Activated naive CD8-positive, alpha-beta T cell treated with anti-CD3 and anti-CD28 coated beads, Interleukin-2, amount 50 U/mL, for 16 hours (primary cell): ENCODE results near the gene GALE.
"Not testable (repeated sequence)": the region's sequence is repeated elsewhere in the genome, so short reads cannot be mapped to it uniquely, and the experiment has no call there.

Experiments used
- DNase-seq: peaks from one replicate; pipeline ENCODE4 v3.0.0-alpha.2; 2020; ENCODE audit warnings: low read depth, low spot score

The GALE gene

GRCh38 chr1:23793018-23793781, 7.4 kb downstream of the GALE start:
- no peak for DNase-seq

GRCh38 chr1:23792151-23792945, 8.2 kb downstream of the GALE start:
- no peak for DNase-seq

- no peak for DNase-seq
Observed at GRCh38 chr1:23791516-23792047, 9.0 kb downstream of the GALE start.

GRCh38 chr1:23790696-23791515, 9.6 kb downstream of the GALE start, which contains the start of gene LYPLA2:
Gene LYPLA2 (plus strand): TSS chr1:23791145. CDS start chr1:23792683, 1,538 bp downstream.
- peak; percentile 68 for DNase-seq

GRCh38 chr1:23788695-23789094, 11.9 kb downstream of the GALE start:
- DNase-seq: no peak

GRCh38 chr1:23787701-23788100, 12.9 kb downstream of the GALE start:
- no peak for DNase-seq

GRCh38 chr1:23784846-23785245, 15.7 kb downstream of the GALE start:
- DNase-seq: no peak

GRCh38 chr1:23783141-23783540, 17.4 kb downstream of the GALE start:
- DNase-seq: not testable (repeated sequence)

- DNase-seq: no peak
Observed at GRCh38 chr1:23779826-23780371, 20.7 kb downstream of the GALE start.

- DNase-seq: peak; percentile 38
Observed at GRCh38 chr1:23777979-23778814, 22.4 kb downstream of the GALE start, which contains the start of gene PITHD1. Gene PITHD1 (plus strand): TSS chr1:23778418. CDS start chr1:23778516, 98 bp downstream.

- DNase-seq: no peak
Observed at GRCh38 chr1:23776217-23776616, 24.3 kb downstream of the GALE start.

GRCh38 chr1:23774174-23774880, 26.2 kb downstream of the GALE start:
- DNase-seq: no peak

GRCh38 chr1:23772854-23773242, 27.7 kb downstream of the GALE start:
- no peak for DNase-seq

GRCh38 chr1:23772049-23772853, 28.3 kb downstream of the GALE start:
- peak; percentile 82 for DNase-seq

- no peak for DNase-seq
Observed at GRCh38 chr1:23768733-23769132, 31.8 kb downstream of the GALE start.

GRCh38 chr1:23763041-23763577, 37.4 kb downstream of the GALE start:
- no peak for DNase-seq

GRCh38 chr1:23759277-23759676, 41.3 kb downstream of the GALE start:
- DNase-seq: no peak

- DNase-seq: no peak
Observed at GRCh38 chr1:23757812-23758211, 42.7 kb downstream of the GALE start.

GRCh38 chr1:23756676-23757075, 43.9 kb downstream of the GALE start:
- DNase-seq: no peak
